HEK293 (cell line): ENCODE data around the gene CAND2.

Source experiments
- ATF2 ChIP-seq: fragments of 450-650 bp; formaldehyde crosslinking; IDR thresholded peaks from 2 replicates; pipeline ENCODE4 v1.5.1; 2016; ENCODE audit warnings: missing biosample characterization, missing genetic modification characterization, low read depth
- REST ChIP-seq: fragments of 450-650 bp; formaldehyde crosslinking; IDR thresholded peaks from 2 replicates; pipeline ENCODE4 v1.5.1; 2016; ENCODE audit warnings: missing biosample characterization, missing genetic modification characterization
- YY1 ChIP-seq: fragments of 450-650 bp; formaldehyde crosslinking; IDR thresholded peaks from 2 replicates; pipeline ENCODE4 v1.5.1; 2018; ENCODE audit warnings: missing biosample characterization, missing genetic modification characterization
- ZNF621 ChIP-seq: fragments of 450-650 bp; formaldehyde crosslinking; IDR thresholded peaks from 2 replicates; pipeline ENCODE4 v1.5.1; 2017; ENCODE audit warnings: missing biosample characterization, missing genetic modification characterization
- ZNF629 ChIP-seq: fragments of 450-650 bp; formaldehyde crosslinking; IDR thresholded peaks from 2 replicates; pipeline ENCODE4 v1.5.1; 2017; ENCODE audit warnings: missing biosample characterization, missing genetic modification characterization

GRCh38 chr3:12824299-12824698 lies 27.8 kb downstream of the CAND2 start:
- TF ChIP-seq YY1 (tag by site-specific recombination) = no peak
- no peak for TF ChIP-seq ZNF621 (tag by site-specific recombination)
- no peak for TF ChIP-seq ATF2 (tag by site-specific recombination)
- no peak for TF ChIP-seq REST (tag by site-specific recombination)
- no peak for TF ChIP-seq ZNF629 (tag by site-specific recombination)
